Skeletal muscle cell (primary cell): ENCODE results near the gene ARHGEF28.
A peak's percentile ranks its signal among the peaks of the same experiment; 100 is the strongest.

Source experiments
- DNase-seq: peaks from one replicate; pipeline ENCODE4 v3.0.0-alpha.2; 2010; ENCODE audit warnings: low read depth
- H3K4me3 ChIP-seq: 2 replicates; pipeline ENCODE4 v1.5.1; 2011; ENCODE audit warnings: low read depth, mild to moderate bottlenecking, control low read depth, low read length, moderate library complexity

ARHGEF28 gene

GRCh38 chr5:73901043-73901442, 275.0 kb downstream of the ARHGEF28 start:
- DNase-seq: peak; percentile 77
- H3K4me3 ChIP-seq: peak overlapping the region; percentile 6

- no peak for DNase-seq
Measured at GRCh38 chr5:73901455-73901854, 275.5 kb downstream of the ARHGEF28 start.

GRCh38 chr5:73902327-73903051, 276.5 kb downstream of the ARHGEF28 start:
- H3K4me3 ChIP-seq: no peak overlapping the region
- no peak for DNase-seq

More at GRCh38 chr5:73901455-73901854, 275.5 kb downstream of the ARHGEF28 start:
- peak overlapping the region; percentile 6 for H3K4me3 ChIP-seq

GRCh38 chr5:73903169-73903568, 277.2 kb downstream of the ARHGEF28 start:
- H3K4me3 ChIP-seq: no peak overlapping the region
- DNase-seq: no peak

- H3K4me3 ChIP-seq: no peak overlapping the region
- no peak for DNase-seq
Measured at GRCh38 chr5:73906277-73906676, 280.3 kb downstream of the ARHGEF28 start.

- DNase-seq: no peak
Measured at GRCh38 chr5:73907164-73907563, 281.2 kb downstream of the ARHGEF28 start.

GRCh38 chr5:73908395-73908794, 282.4 kb downstream of the ARHGEF28 start:
- DNase-seq: no peak
- no peak overlapping the region for H3K4me3 ChIP-seq

More at GRCh38 chr5:73907164-73907563, 281.2 kb downstream of the ARHGEF28 start:
- no peak overlapping the region for H3K4me3 ChIP-seq

- DNase-seq: no peak
- no peak overlapping the region for H3K4me3 ChIP-seq
Measured at GRCh38 chr5:73908846-73909245, 282.9 kb downstream of the ARHGEF28 start.

- DNase-seq: no peak
- H3K4me3 ChIP-seq: no peak overlapping the region
Measured at GRCh38 chr5:73909474-73909873, 283.5 kb downstream of the ARHGEF28 start.

GRCh38 chr5:73911761-73912393, 285.9 kb downstream of the ARHGEF28 start:
- no peak for DNase-seq
- H3K4me3 ChIP-seq: no peak overlapping the region

GRCh38 chr5:73912821-73913271, 286.9 kb downstream of the ARHGEF28 start:
- H3K4me3 ChIP-seq: no peak overlapping the region
- DNase-seq: no peak

- DNase-seq: no peak
- no peak overlapping the region for H3K4me3 ChIP-seq
Measured at GRCh38 chr5:73913971-73914370, 288.0 kb downstream of the ARHGEF28 start.

- no peak overlapping the region for H3K4me3 ChIP-seq
- no peak for DNase-seq
Measured at GRCh38 chr5:73915345-73915744, 289.3 kb downstream of the ARHGEF28 start.

- no peak for DNase-seq
- H3K4me3 ChIP-seq: no peak overlapping the region
Measured at GRCh38 chr5:73917433-73917832, 291.4 kb downstream of the ARHGEF28 start.

- H3K4me3 ChIP-seq: no peak overlapping the region
- DNase-seq: no peak
Measured at GRCh38 chr5:73917891-73918290, 291.9 kb downstream of the ARHGEF28 start.

GRCh38 chr5:73918791-73919221, 292.8 kb downstream of the ARHGEF28 start:
- H3K4me3 ChIP-seq: no peak overlapping the region
- DNase-seq: no peak

GRCh38 chr5:73921741-73922140, 295.7 kb downstream of the ARHGEF28 start:
- H3K4me3 ChIP-seq: no peak overlapping the region
- DNase-seq: no peak

GRCh38 chr5:73922224-73922623, 296.2 kb downstream of the ARHGEF28 start:
- no peak overlapping the region for H3K4me3 ChIP-seq
- no peak for DNase-seq

GRCh38 chr5:73922875-73923557, 297.0 kb downstream of the ARHGEF28 start:
- no peak overlapping the region for H3K4me3 ChIP-seq
- no peak for DNase-seq

- H3K4me3 ChIP-seq: no peak overlapping the region
- no peak for DNase-seq
Measured at GRCh38 chr5:73928476-73929070, 302.6 kb downstream of the ARHGEF28 start.
